Stomach smooth muscle (tissue), 2 donors: ENCODE data around the gene FHIT.

Experiments used
- H3K27ac ChIP-seq: one replicate; pipeline ENCODE4 v1.7.0; 2013; ENCODE audit warnings: mild to moderate bottlenecking, low read length, inconsistent platforms
- H3K27me3 ChIP-seq, 2 donors: one replicate each; pipeline ENCODE4 v1.7.0; 2013; ENCODE audit warnings: low read length in 2 of 2; ENCODE audit not compliant: insufficient read depth in 2 of 2, control insufficient read depth in 1 of 2
- H3K36me3 ChIP-seq, 2 donors: one replicate each; pipeline ENCODE4 v1.7.0; 2013; ENCODE audit warnings: low read length in 2 of 2; ENCODE audit not compliant: control insufficient read depth in 2 of 2, insufficient read depth in 2 of 2
- H3K4me1 ChIP-seq: one replicate; pipeline ENCODE4 v1.7.0; 2013; ENCODE audit warnings: low read length; ENCODE audit not compliant: control insufficient read depth, insufficient read depth
- H3K4me3 ChIP-seq, 2 donors: one replicate each; pipeline ENCODE4 v1.7.0; 2013; ENCODE audit warnings: low read length in 2 of 2
- H3K9ac ChIP-seq, 2 donors: one replicate each; pipeline ENCODE4 v1.7.0; 2013; ENCODE audit warnings: low read length in 2 of 2, mild to moderate bottlenecking in 1 of 2
- H3K9me3 ChIP-seq, 2 donors: one replicate each; pipeline ENCODE4 v1.7.0; 2013; ENCODE audit warnings: low read length in 2 of 2; ENCODE audit not compliant: control insufficient read depth in 2 of 2
- donor health status: healthy.
- donor health status: Pancreatic carcinoma.

The FHIT gene

DNA sequence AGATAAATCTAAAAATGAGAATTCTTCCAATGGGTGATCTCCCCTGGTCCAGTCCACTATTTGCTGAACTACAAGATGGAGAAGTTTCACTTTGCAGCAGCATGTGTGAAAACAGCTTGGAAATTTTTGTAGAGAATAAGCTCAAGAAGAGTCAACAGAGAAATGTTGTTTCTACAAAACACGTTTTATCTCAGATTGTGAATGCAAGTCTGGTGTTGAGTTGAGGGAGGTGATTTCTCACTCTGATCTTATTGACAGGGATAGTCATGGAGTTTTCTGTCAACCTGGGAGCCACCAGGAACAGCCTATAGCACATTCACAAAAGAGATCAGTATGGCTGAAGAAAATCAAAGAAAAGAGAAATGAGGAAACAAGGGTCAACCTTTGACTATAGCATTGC lies 1220.3 kb downstream of the FHIT start:
- no peak overlapping the region for H3K4me3 ChIP-seq
- H3K36me3 ChIP-seq = no peaks in the 10 kb centered on the region
- H3K27ac ChIP-seq = no peak overlapping the region
- H3K9ac ChIP-seq = no peak overlapping the region
- H3K9me3 ChIP-seq = no peaks in the 10 kb centered on the region
- no peaks in the 10 kb centered on the region for H3K27me3 ChIP-seq
- no peaks in the 10 kb centered on the region for H3K4me1 ChIP-seq

DNA sequence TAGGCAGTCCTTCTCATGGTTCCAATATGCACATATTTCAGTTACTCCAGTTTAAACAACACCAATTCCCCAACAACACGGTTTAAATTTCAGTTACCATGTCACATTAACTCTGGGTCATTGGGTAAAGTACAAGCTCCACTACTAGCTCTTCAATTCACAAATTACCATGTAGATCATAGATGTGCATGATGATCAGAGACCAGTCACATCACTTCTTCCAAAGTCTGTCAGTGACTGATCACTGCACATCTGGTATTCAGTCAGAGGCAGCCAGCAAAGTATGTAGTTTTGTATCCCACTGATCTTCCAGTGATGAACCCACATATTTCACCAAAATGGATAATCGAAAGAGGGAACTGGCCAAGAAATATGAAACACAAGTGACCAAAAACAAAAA lies 1223.0 kb downstream of the FHIT start:
- Histone ChIP-seq H3K9ac (no peak overlapping the region), H3K9me3 (no peaks in the 10 kb centered on the region), H3K4me1 (no peaks in the 10 kb centered on the region), H3K27me3 (no peaks in the 10 kb centered on the region), H3K4me3 (no peak overlapping the region), H3K27ac (no peak overlapping the region), H3K36me3 (no peaks in the 10 kb centered on the region)

DNA sequence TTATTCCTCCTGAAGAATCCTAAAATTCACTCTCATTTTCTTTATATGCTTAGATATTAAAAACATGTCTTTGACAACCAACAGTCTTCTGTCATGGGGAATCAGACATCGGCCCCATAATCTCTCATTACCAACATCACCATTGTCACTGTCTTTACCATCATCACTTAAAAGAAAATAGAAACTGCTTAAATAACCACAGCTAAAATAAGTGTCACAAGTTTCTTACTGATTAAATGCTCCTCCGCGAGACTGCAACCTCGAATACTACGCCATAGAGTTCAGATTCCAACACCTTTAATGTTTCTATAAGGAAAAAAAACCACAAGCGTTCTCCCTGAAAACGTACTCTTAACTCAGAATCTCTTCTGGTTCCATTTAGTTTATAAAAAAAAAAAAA lies 1223.9 kb downstream of the FHIT start:
- Histone ChIP-seq H3K9ac (no peak overlapping the region), H3K36me3 (no peaks in the 10 kb centered on the region), H3K4me1 (no peaks in the 10 kb centered on the region), H3K4me3 (no peak overlapping the region), H3K27me3 (no peaks in the 10 kb centered on the region), H3K9me3 (no peaks in the 10 kb centered on the region), H3K27ac (no peak overlapping the region)

DNA sequence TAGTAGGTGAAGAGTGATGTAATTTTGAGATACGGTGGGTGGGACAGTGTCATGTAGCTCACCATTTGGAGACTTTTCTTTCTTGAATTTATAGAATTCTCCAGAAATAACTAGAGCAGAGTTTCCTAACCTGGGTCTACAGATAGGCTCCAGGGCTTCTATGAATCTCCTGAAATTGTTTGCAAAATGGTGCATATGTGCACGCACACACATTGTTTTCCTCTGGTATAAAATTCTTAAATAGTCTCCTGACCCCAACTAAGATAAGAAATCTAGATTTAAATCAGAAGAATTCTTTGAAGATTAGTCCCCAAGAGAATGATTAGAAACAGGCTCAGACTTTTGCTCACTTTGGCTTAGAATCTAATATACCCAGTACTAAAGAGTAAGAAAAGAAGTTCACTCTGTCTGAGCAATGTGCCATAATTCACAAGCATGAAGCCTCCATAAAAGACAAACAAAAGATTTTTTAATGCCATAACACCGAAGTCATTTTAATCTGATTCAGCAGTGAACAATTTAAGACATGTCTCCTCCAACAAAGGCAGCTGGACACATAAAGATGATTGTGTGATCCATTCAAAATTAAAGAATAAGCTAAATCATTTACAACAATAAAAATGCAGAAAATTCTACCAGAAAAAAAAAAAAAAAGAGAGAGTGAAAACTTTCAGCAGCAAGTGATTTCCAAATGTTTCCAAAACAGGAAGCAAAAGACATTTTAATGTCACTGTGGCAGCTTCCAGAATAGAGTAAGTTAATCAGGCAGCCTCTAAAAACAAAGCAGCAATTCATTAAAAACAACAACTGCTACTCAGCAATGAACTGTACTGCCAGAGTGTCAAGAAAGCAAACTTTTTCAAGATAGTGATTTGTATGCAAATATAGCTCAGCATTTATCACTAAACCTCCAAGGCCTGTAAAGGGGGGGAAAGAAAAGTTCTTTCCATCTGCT lies 1225.9 kb downstream of the FHIT start:
- H3K9me3 ChIP-seq = no peaks in the 10 kb centered on the region
- H3K4me3 ChIP-seq = no peak overlapping the region
- H3K4me1 ChIP-seq = no peaks in the 10 kb centered on the region
- H3K27me3 ChIP-seq = no peaks in the 10 kb centered on the region
- H3K36me3 ChIP-seq = no peaks in the 10 kb centered on the region
- H3K27ac ChIP-seq = no peak overlapping the region
- no peak overlapping the region for H3K9ac ChIP-seq

DNA sequence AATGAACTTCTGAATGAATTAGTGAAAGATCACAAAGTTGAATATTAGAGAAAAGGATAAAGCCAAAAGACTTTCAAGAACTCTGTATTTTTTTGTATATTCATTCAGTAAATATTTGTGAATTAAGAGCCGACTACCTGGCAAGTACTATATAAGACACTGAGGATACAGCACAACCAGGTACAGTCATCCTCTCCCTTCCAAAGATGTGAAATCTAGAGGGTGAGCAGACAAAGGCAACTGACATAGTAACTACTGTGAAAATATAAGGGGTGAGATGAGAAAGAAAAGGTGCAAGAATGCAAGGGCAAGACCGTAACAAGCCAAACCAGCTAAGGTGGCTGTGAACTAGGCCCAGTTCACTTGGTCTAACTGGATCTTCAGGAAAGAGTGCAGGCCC lies 1226.9 kb downstream of the FHIT start:
- Histone ChIP-seq H3K27me3 (no peaks in the 10 kb centered on the region), H3K27ac (no peak overlapping the region), H3K4me1 (no peaks in the 10 kb centered on the region), H3K9ac (no peak overlapping the region), H3K9me3 (no peaks in the 10 kb centered on the region), H3K36me3 (no peaks in the 10 kb centered on the region), H3K4me3 (no peak overlapping the region)

DNA sequence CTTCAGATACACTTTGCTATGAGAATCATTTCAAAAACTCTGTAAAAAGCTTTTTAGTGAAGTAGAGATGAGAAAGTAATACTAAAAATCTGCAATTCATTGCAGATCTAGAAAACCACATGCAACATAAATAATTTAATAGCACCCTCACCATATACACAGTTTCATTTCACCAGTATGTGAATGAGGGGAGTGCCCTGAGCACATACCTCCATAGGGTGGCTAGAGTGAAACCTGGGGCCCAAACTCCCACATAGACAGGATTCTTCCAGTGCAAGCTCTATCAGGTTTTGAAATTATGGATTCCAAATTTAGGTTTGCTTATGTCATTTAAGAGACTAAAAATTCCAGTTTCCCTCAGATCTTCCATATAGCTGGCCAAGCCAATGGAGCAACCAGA lies 1228.1 kb downstream of the FHIT start:
- Histone ChIP-seq H3K27me3 (no peaks in the 10 kb centered on the region), H3K36me3 (no peaks in the 10 kb centered on the region), H3K4me1 (no peaks in the 10 kb centered on the region), H3K4me3 (no peak overlapping the region), H3K9me3 (no peaks in the 10 kb centered on the region), H3K27ac (no peak overlapping the region), H3K9ac (no peak overlapping the region)

DNA sequence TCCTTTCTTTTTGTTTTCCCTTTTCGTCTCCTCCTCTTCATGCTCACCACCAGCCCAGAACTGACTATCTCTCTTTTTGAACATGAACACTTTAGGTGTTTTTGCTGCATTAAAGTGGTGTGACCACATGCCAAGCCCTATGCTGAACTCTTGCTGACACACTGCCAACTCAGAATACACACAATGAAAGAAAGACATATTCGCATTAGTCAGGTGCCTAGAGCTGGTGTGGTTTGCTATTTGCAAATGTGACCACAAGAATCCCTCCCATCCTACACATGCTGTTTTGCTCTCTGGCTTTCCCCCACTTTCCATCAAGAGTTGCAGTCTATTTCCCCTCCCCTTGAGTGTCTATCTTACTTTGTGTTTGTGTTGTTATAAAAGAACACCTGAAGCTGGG lies 1233.6 kb downstream of the FHIT start:
- Histone ChIP-seq H3K27ac (no peak overlapping the region), H3K9me3 (no peaks in the 10 kb centered on the region), H3K36me3 (no peaks in the 10 kb centered on the region), H3K4me1 (no peaks in the 10 kb centered on the region), H3K4me3 (no peak overlapping the region), H3K9ac (no peak overlapping the region), H3K27me3 (no peaks in the 10 kb centered on the region)

DNA sequence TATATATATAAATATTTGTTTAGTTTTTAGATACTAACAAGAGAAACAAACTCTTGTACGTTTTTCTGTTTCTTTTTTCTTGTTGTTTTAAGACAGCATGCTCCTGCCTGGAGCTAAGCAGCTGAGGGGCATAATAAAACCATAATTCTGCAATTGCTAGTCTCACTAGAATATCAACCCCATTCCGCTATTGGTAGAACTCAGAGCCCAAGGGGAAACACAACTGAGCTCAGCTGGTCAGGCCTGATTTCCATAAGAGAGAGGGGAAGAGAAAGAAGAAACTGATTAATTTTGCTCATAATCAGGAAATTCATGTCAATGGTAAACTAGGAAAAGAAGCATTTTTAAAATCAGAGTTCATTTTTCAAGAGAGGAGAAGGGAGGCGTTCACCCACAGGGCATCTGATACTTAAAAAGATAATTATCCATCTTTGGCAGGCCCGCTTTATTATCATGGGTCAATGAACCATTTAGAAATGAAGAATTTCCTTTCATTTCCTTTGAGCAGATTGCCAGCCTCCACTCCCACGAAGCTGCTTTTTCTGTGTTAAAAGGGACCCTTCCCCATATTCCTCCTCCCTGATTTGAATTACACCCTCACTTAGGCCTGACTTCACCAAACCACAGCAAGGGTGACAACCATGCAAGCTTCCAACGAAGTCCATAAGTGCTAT lies 1236.1 kb downstream of the FHIT start:
- no peaks in the 10 kb centered on the region for H3K27me3 ChIP-seq
- peaks cover 0 to 4% of the 10 kb centered on the region in 2 donors for H3K9me3 ChIP-seq
- no peak overlapping the region for H3K4me3 ChIP-seq
- H3K27ac ChIP-seq = no peak overlapping the region
- no peaks in the 10 kb centered on the region for H3K4me1 ChIP-seq
- H3K36me3 ChIP-seq = no peaks in the 10 kb centered on the region
- no peak overlapping the region for H3K9ac ChIP-seq

DNA sequence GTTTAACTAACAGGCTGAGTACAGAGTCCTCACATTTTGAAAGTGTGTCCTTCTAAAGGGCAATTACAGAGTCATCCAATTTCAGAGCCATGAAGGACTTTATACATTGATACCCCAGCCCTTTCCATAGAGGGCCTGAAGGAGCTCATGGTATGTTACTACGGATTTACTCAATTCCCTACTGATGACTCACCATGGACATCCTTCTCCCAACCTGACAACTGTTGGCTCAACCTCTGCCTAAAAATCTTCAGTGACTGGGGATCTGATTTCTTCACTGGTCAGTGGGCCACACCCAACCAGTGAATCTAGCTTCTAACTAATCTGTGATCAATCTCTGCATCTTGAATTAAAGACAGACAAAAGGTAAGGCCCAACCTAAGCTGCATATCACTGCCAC lies 1238.0 kb downstream of the FHIT start:
- Histone ChIP-seq H3K9me3 (peaks cover 0 to 4% of the 10 kb centered on the region in 2 donors), H3K27ac (no peak overlapping the region), H3K36me3 (no peaks in the 10 kb centered on the region), H3K4me3 (no peak overlapping the region), H3K4me1 (no peaks in the 10 kb centered on the region), H3K27me3 (no peaks in the 10 kb centered on the region), H3K9ac (no peak overlapping the region)

DNA sequence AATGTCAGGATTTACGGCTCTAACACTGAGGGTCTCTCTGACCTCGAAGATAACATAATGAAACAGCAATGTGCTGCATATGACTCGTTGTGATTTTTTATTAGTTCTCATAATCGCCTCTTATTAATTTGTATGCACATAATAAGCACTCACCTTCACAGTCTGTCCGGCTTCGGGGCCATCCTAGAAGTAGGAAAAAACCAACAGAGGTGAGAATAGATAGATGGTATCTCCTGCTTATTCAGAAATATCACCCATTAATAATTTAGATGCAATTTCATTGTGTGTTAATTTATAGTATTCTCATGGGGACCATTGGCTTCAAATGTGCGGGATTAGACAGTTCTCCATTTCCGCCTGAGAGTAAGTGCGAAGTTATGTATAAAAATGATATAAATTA lies 1240.0 kb downstream of the FHIT start:
- Histone ChIP-seq H3K36me3 (no peaks in the 10 kb centered on the region), H3K4me3 (no peak overlapping the region), H3K9ac (no peak overlapping the region), H3K27ac (no peak overlapping the region), H3K27me3 (no peaks in the 10 kb centered on the region), H3K4me1 (no peaks in the 10 kb centered on the region), H3K9me3 (peaks cover 0 to 4% of the 10 kb centered on the region in 2 donors)

DNA sequence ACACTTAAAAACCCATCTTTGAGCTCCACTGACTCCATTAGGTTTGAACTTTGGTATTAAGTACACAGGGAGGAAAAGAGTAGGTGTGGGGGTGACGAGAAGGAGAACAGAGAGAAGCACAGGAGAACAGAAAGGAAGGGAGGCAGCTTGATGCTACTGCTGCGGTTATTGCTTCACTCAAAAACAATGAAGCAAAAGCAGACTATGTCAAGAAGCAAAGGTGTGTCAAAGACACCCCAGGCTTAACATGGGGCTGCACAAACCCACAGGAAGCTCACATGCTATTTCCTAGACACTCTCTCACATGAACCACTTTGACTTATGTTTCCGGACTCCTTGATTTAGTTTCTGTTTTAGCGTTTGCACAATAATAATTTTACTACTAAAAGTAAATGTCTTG lies 1240.5 kb downstream of the FHIT start:
- no peak overlapping the region for H3K4me3 ChIP-seq
- H3K36me3 ChIP-seq = no peaks in the 10 kb centered on the region
- H3K4me1 ChIP-seq = no peaks in the 10 kb centered on the region

More for the DNA sequence above, 1240.5 kb downstream of the FHIT start:
- H3K27me3 ChIP-seq = no peaks in the 10 kb centered on the region
- H3K9me3 ChIP-seq = peaks cover 0 to 4% of the 10 kb centered on the region in 2 donors
- no peak overlapping the region for H3K27ac ChIP-seq
- no peak overlapping the region for H3K9ac ChIP-seq
